H9 (cell line): Measurements from ENCODE around the gene PDE4B. TPM values are rescaled to one million over a fixed set of nuclear protein-coding genes. Genes with fewer than 3 reads are reported as not detected.

Source experiments
- DNase-seq: peaks from one replicate; pipeline ENCODE4 v3.0.0-alpha.2; 2017
- H2AFZ ChIP-seq: one replicate; pipeline ENCODE4 v1.6.1; 2013; ENCODE audit warnings: mild to moderate bottlenecking, low read length, control low read depth, moderate library complexity
- H2AK5ac ChIP-seq: 2 replicates; pipeline ENCODE4 v1.6.1; 2013; ENCODE audit warnings: low read length, control low read depth, mixed read lengths; ENCODE audit not compliant: insufficient read length
- H2BK120ac ChIP-seq: one replicate; pipeline ENCODE4 v1.6.1; 2013; ENCODE audit warnings: low read depth, mild to moderate bottlenecking, low read length, control low read depth, inconsistent platforms; ENCODE audit not compliant: poor library complexity, severe bottlenecking
- H2BK12ac ChIP-seq: 2 replicates; pipeline ENCODE4 v1.6.1; 2013; ENCODE audit warnings: low read length, control low read depth, mixed read lengths, low read depth; ENCODE audit not compliant: insufficient read length
- H2BK15ac ChIP-seq: 2 replicates; pipeline ENCODE4 v1.6.1; 2013; ENCODE audit warnings: low read depth, low read length, control low read depth
- H2BK20ac ChIP-seq: one replicate; pipeline ENCODE4 v1.6.1; 2013; ENCODE audit warnings: low read depth, mild to moderate bottlenecking, low read length, control low read depth, inconsistent platforms; ENCODE audit not compliant: poor library complexity, severe bottlenecking
- H2BK5ac ChIP-seq: 2 replicates; pipeline ENCODE4 v1.6.1; 2013; ENCODE audit warnings: low read length, control low read depth, mixed read lengths; ENCODE audit not compliant: insufficient read length
- H3K14ac ChIP-seq: 2 replicates; pipeline ENCODE4 v1.6.1; 2013; ENCODE audit warnings: low read length, control low read depth; ENCODE audit not compliant: insufficient read depth
- H3K18ac ChIP-seq: 2 replicates; pipeline ENCODE4 v1.6.1; 2013; ENCODE audit warnings: low read depth, mild to moderate bottlenecking, mixed read lengths, low read length, control low read depth; ENCODE audit not compliant: insufficient read length
- H3K23ac ChIP-seq: 2 replicates; pipeline ENCODE4 v1.6.1; 2013; ENCODE audit warnings: low read length, control low read depth, mixed read lengths, low read depth; ENCODE audit not compliant: insufficient read length
- H3K23me2 ChIP-seq: 2 replicates; pipeline ENCODE4 v1.6.1; 2013; ENCODE audit warnings: low read depth, mild to moderate bottlenecking, mixed read lengths, low read length, control low read depth; ENCODE audit not compliant: insufficient read length, poor library complexity, severe bottlenecking
- H3K27ac ChIP-seq: 2 replicates; pipeline ENCODE4 v1.5.1; 2013; ENCODE audit warnings: low read length, control low read depth, mixed read lengths, low read depth; ENCODE audit not compliant: insufficient read length
- H3K27me3 ChIP-seq: 2 replicates; pipeline ENCODE4 v1.6.1; 2013; ENCODE audit warnings: low read length, control low read depth, inconsistent platforms; ENCODE audit not compliant: insufficient read depth
- H3K4ac ChIP-seq: 2 replicates; pipeline ENCODE4 v1.6.1; 2013; ENCODE audit warnings: low read depth, mild to moderate bottlenecking, control low read depth, inconsistent platforms, low read length, moderate library complexity
- H3K4me1 ChIP-seq: 2 replicates; pipeline ENCODE4 v1.6.1; 2013; ENCODE audit warnings: low read length, control low read depth, inconsistent platforms; ENCODE audit not compliant: insufficient read depth
- H3K4me2 ChIP-seq: 2 replicates; pipeline ENCODE4 v1.6.1; 2013; ENCODE audit warnings: low read length, control low read depth, mixed read lengths; ENCODE audit not compliant: insufficient read length, insufficient read depth
- H3K56ac ChIP-seq: 2 replicates; pipeline ENCODE4 v1.6.1; 2013; ENCODE audit warnings: low read depth, mild to moderate bottlenecking, mixed read lengths, low read length, control low read depth; ENCODE audit not compliant: insufficient read length
- H3K79me1 ChIP-seq: 2 replicates; pipeline ENCODE4 v1.6.1; 2013; ENCODE audit warnings: low read depth, mild to moderate bottlenecking, moderate library complexity, low read length, control low read depth, inconsistent platforms; ENCODE audit not compliant: insufficient read depth, poor library complexity, severe bottlenecking
- H3K79me2 ChIP-seq: 2 replicates; pipeline ENCODE4 v1.6.1; 2013; ENCODE audit warnings: low read length, control low read depth, inconsistent platforms; ENCODE audit not compliant: insufficient read depth
- H3K9ac ChIP-seq: 2 replicates; pipeline ENCODE4 v1.6.1; 2013; ENCODE audit warnings: low read length, control low read depth, mixed read lengths; ENCODE audit not compliant: insufficient read length; ENCODE audit errors: extremely low read depth
- H3K9me3 ChIP-seq: one replicate; pipeline ENCODE4 v1.6.1; 2013; ENCODE audit warnings: low read depth, low read length, inconsistent platforms; ENCODE audit not compliant: control insufficient read depth
- H3T11ph ChIP-seq: one replicate; pipeline ENCODE4 v1.6.1; 2013; ENCODE audit warnings: mild to moderate bottlenecking, low read length, control low read depth, inconsistent platforms
- H4K20me1 ChIP-seq: one replicate; pipeline ENCODE4 v1.6.1; 2013; ENCODE audit not compliant: control insufficient read depth, insufficient read length, insufficient read depth
- H4K5ac ChIP-seq: 2 replicates; pipeline ENCODE4 v1.6.1; 2013; ENCODE audit warnings: low read depth, mild to moderate bottlenecking, mixed read lengths, low read length, control low read depth; ENCODE audit not compliant: insufficient read length
- H4K8ac ChIP-seq: replicated peaks from 2 replicates; pipeline ENCODE4 v1.6.1; 2013; ENCODE audit warnings: low read length, control low read depth, mixed read lengths, low read depth; ENCODE audit not compliant: insufficient read length
- H4K91ac ChIP-seq: 2 replicates; pipeline ENCODE4 v1.6.1; 2013; ENCODE audit warnings: low read depth, mild to moderate bottlenecking, moderate library complexity, mixed read lengths, low read length, control low read depth; ENCODE audit not compliant: insufficient read length
- H3K27ac Mint-ChIP-seq, 3 experiments: 2 replicates in 2 of 3; 3 replicates in 1 of 3; pipeline ENCODE4 v1.8.0; 2020 to 2021; ENCODE audit warnings: mixed read lengths in 3 of 3, mild to moderate bottlenecking in 1 of 3, moderate library complexity in 1 of 3
- H3K27me3 Mint-ChIP-seq: 2 replicates; pipeline ENCODE4 v1.8.0; 2021; ENCODE audit warnings: low read depth, mild to moderate bottlenecking, moderate library complexity, mixed read lengths
- H3K36me3 Mint-ChIP-seq, 3 experiments: 2 replicates in 2 of 3; 3 replicates in 1 of 3; pipeline ENCODE4 v1.8.0; 2020 to 2021; ENCODE audit warnings: low read depth in 3 of 3, mixed read lengths in 3 of 3; ENCODE audit not compliant: insufficient read depth in 1 of 3
- H3K4me1 Mint-ChIP-seq, 2 experiments: 2 replicates each; pipeline ENCODE4 v1.8.0; 2020; ENCODE audit warnings: mixed read lengths in 2 of 2
- H3K4me3 Mint-ChIP-seq, 2 experiments: 2 replicates in 1 of 2; 3 replicates in 1 of 2; pipeline ENCODE4 v1.8.0; 2020 to 2021; ENCODE audit warnings: mild to moderate bottlenecking in 2 of 2, mixed read lengths in 2 of 2, moderate library complexity in 1 of 2
- H3K9me3 Mint-ChIP-seq, 2 experiments: 2 replicates in 1 of 2; 3 replicates in 1 of 2; pipeline ENCODE4 v1.8.0; 2020; ENCODE audit warnings: mild to moderate bottlenecking in 2 of 2, mixed read lengths in 2 of 2, moderate library complexity in 1 of 2
- WGBS: extraction: QIAGEN DNeasy Blood & Tissue Kit; methylation state at CpG from one replicate; pipeline ENCODE4 v1.1.7; 2013; ENCODE audit warnings: missing lambda C conversion rate, low lambda C conversion rate, mixed read lengths; ENCODE audit not compliant: insufficient read length; ENCODE audit errors: extremely low coverage; 5-methylcytosine and 5-hydroxymethylcytosine counted together
- total RNA-seq: library from RNA; stranded (reverse); gene quantifications from 2 replicates; pipeline ENCODE4 v1.2.1, GENCODE V29; 2021
- TF ChIP-seq, protein P1 (sequence below): fragments of 200-600 bp; sonication (generic); conservative IDR thresholded peaks from 3 replicates; pipeline ENCODE4 v1.8.0; 2021; ENCODE audit warnings: antibody characterized with exemption, mild to moderate bottlenecking

PDE4B gene
- total RNA-seq, 1 experiment from 2014 or later, result 19.8 TPM

DNA sequence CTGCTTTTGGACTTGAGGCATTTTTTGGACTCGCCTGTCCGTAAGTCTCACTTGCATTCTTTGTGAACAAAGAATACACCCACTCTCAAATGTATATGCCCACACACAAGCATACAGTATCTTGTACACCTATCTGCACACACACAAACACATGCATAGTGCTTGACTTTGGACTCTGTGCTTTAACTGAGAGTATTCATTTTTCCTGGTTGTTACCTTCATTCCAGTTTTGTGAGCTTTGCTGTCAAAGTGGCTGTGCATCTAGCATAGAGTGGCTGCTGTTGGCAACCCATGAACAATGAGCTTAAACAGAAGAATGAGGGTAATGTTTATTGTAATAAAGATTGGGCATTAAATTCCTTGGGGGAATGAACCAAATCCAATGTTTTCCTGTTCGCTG, 199.0 kb downstream of the PDE4B start:
- H3K79me2 ChIP-seq, result no peaks in the 10 kb centered on the region
- no peak overlapping the region for H3K4ac ChIP-seq
- no peaks in the 10 kb centered on the region for H3K27me3 ChIP-seq
- TF ChIP-seq, protein P1, sequence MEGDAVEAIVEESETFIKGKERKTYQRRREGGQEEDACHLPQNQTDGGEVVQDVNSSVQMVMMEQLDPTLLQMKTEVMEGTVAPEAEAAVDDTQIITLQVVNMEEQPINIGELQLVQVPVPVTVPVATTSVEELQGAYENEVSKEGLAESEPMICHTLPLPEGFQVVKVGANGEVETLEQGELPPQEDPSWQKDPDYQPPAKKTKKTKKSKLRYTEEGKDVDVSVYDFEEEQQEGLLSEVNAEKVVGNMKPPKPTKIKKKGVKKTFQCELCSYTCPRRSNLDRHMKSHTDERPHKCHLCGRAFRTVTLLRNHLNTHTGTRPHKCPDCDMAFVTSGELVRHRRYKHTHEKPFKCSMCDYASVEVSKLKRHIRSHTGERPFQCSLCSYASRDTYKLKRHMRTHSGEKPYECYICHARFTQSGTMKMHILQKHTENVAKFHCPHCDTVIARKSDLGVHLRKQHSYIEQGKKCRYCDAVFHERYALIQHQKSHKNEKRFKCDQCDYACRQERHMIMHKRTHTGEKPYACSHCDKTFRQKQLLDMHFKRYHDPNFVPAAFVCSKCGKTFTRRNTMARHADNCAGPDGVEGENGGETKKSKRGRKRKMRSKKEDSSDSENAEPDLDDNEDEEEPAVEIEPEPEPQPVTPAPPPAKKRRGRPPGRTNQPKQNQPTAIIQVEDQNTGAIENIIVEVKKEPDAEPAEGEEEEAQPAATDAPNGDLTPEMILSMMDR, result no peak
- no peak overlapping the region for H3K27ac ChIP-seq
- H3K36me3 Mint-ChIP-seq, result no peaks in the 10 kb centered on the region
- H2BK120ac ChIP-seq, result no peak overlapping the region
- no peaks in the 10 kb centered on the region for H4K20me1 ChIP-seq
- no peak overlapping the region for H3K23ac ChIP-seq
- no peak overlapping the region for H2AK5ac ChIP-seq
- no peak overlapping the region for H4K91ac ChIP-seq
- no peak overlapping the region for H2BK5ac ChIP-seq
- H3K9ac ChIP-seq, result no peak overlapping the region
- no peak overlapping the region for H2BK12ac ChIP-seq
- no peaks in the 10 kb centered on the region for H3K9me3 ChIP-seq
- no peak overlapping the region for H3K18ac ChIP-seq
- H4K5ac ChIP-seq, result no peak overlapping the region
- H3K4me3 Mint-ChIP-seq, result no peak overlapping the region
- no peaks in the 10 kb centered on the region for H3K79me1 ChIP-seq
- no peak overlapping the region for H3T11ph ChIP-seq
- no peak overlapping the region for H2BK20ac ChIP-seq
- WGBS, result no CpG with 5 or more reads among the region's 3 CpGs
- H3K9me3 Mint-ChIP-seq, result no peaks in the 10 kb centered on the region
- no peak overlapping the region for H3K14ac ChIP-seq
- H3K23me2 ChIP-seq, result no peaks in the 10 kb centered on the region
- H3K56ac ChIP-seq, result no peak overlapping the region
- DNase-seq, result no peak
- peaks cover 25% of the 10 kb centered on the region for H3K27me3 Mint-ChIP-seq
- H3K4me1 Mint-ChIP-seq, result no peaks in the 10 kb centered on the region
- H2BK15ac ChIP-seq, result no peak overlapping the region
- no peak overlapping the region for H3K27ac Mint-ChIP-seq
- no peak overlapping the region for H2AFZ ChIP-seq
- H4K8ac ChIP-seq, result no peak overlapping the region
- H3K4me2 ChIP-seq, result no peak overlapping the region
- no peaks in the 10 kb centered on the region for H3K4me1 ChIP-seq
